ENCODE data around the gene NEUROG2.
"Not testable (repeated sequence)": the region's sequence is repeated elsewhere in the genome, so short reads cannot be mapped to it uniquely, and the experiment has no call there.

The NEUROG2 gene

GRCh38 chr4:112510291-112511092, 5.5 kb downstream of the NEUROG2 start:
- no peak for TF ChIP-seq CTCF (IDR thresholded peaks at IDR 0.05; ENCODE audit: control insufficient read depth, extremely low read depth, insufficient read depth)
- no peak for DNase-seq (ENCODE audit: low read depth)
- no peak overlapping the region for H3K4me3 ChIP-seq (ENCODE audit: low read depth, low read length)

- H3K4me3 ChIP-seq (ENCODE audit: low read depth, low read length): no peak overlapping the region
- no peak for DNase-seq (ENCODE audit: low read depth)
- TF ChIP-seq CTCF (IDR thresholded peaks at IDR 0.05; ENCODE audit: control insufficient read depth, extremely low read depth, insufficient read depth): no peak
Observed at GRCh38 chr4:112509243-112510141, 6.5 kb downstream of the NEUROG2 start.

GRCh38 chr4:112508356-112508755, 7.6 kb downstream of the NEUROG2 start:
- no peak overlapping the region for H3K4me3 ChIP-seq (ENCODE audit: low read depth, low read length)
- no peak for DNase-seq (ENCODE audit: low read depth)
- no peak for TF ChIP-seq CTCF (IDR thresholded peaks at IDR 0.05; ENCODE audit: control insufficient read depth, extremely low read depth, insufficient read depth)

- DNase-seq (ENCODE audit: low read depth): no peak
- no peak overlapping the region for H3K4me3 ChIP-seq (ENCODE audit: low read depth, low read length)
- TF ChIP-seq CTCF (IDR thresholded peaks at IDR 0.05; ENCODE audit: control insufficient read depth, extremely low read depth, insufficient read depth): no peak
Observed at GRCh38 chr4:112504807-112505206, 11.2 kb downstream of the NEUROG2 start.

- DNase-seq (ENCODE audit: low read depth): no peak
- no peak overlapping the region for H3K4me3 ChIP-seq (ENCODE audit: low read depth, low read length)
- TF ChIP-seq CTCF (IDR thresholded peaks at IDR 0.05; ENCODE audit: control insufficient read depth, extremely low read depth, insufficient read depth): no peak
Observed at GRCh38 chr4:112502871-112503270, 13.1 kb downstream of the NEUROG2 start.

- DNase-seq (ENCODE audit: low read depth): no peak
- H3K4me3 ChIP-seq (ENCODE audit: low read depth, low read length): no peak overlapping the region
- no peak for TF ChIP-seq CTCF (IDR thresholded peaks at IDR 0.05; ENCODE audit: control insufficient read depth, extremely low read depth, insufficient read depth)
Observed at GRCh38 chr4:112492321-112492720, 23.7 kb downstream of the NEUROG2 start.

GRCh38 chr4:112490808-112491207, 25.2 kb downstream of the NEUROG2 start:
- not testable (repeated sequence) for DNase-seq (ENCODE audit: low read depth); H3K4me3 ChIP-seq (ENCODE audit: low read depth, low read length)
